ENCODE data around the gene C21orf58. TPM values are rescaled to one million over a fixed set of nuclear protein-coding genes. Genes with fewer than 3 reads are reported as not detected.

C21orf58 gene
- polyA plus RNA-seq, 3 donors, result 0.15 to 0.73 (median 0.21) TPM

GRCh38 chr21:46340998-46341397 lies 17.3 kb upstream of the C21orf58 start:
- Mint-ChIP-seq H3K27me3 (ENCODE audit: low read depth in 3 of 3) (peaks cover 0 to 1% (median 0%) of the 10 kb centered on the region in 3 donors), H3K36me3 (peaks cover 54 to 88% of the 10 kb centered on the region in 2 donors), H3K27ac (peak overlapping the region in 1 of 7 donors; percentile 42), H3K9me3 (no peaks in the 10 kb centered on the region), H3K4me1 (no peaks in the 10 kb centered on the region), H3K4me3 (no peak overlapping the region)
- no peak overlapping the region for H3K27ac ChIP-seq (ENCODE audit: low read depth in 1 of 2, low read length in 2 of 2)
- intact Hi-C loops (cut with micrococcal nuclease), result no loop called here
- TF ChIP-seq CTCF (IDR thresholded peaks at IDR 0.05), result no peak
- H3K36me3 ChIP-seq (replicated peaks in 1 of 2; ENCODE audit: control insufficient read depth in 1 of 2, insufficient read depth in 2 of 2, low read length in 2 of 2), result peaks cover 34 to 81% of the 10 kb centered on the region in 2 donors
- peaks cover 26% of the 10 kb centered on the region for H3K79me2 ChIP-seq (ENCODE audit: insufficient read depth, low read length)
- H2AFZ ChIP-seq (ENCODE audit: insufficient read depth, low read depth, low read length, poor library complexity, severe bottlenecking), result no peak overlapping the region
- no peak overlapping the region for H3K4me2 ChIP-seq (replicated peaks; ENCODE audit: extremely low read depth, low read length, poor library complexity, severe bottlenecking)
- H4K20me1 ChIP-seq (ENCODE audit: insufficient read depth, low read length), result no peaks in the 10 kb centered on the region
- no peak for DNase-seq
- no peak overlapping the region for H3K4me3 ChIP-seq (replicated peaks in 1 of 3; ENCODE audit: low read depth in 2 of 3, low read length in 3 of 3)
- no peak overlapping the region for H3K9ac ChIP-seq (ENCODE audit: insufficient read depth, low read length, poor library complexity, severe bottlenecking)
- H3K27me3 ChIP-seq (ENCODE audit: control insufficient read depth in 2 of 2, insufficient read depth in 2 of 2, low read length in 2 of 2), result no peaks in the 10 kb centered on the region
- H3K9me3 ChIP-seq (replicated peaks in 1 of 2; ENCODE audit: control insufficient read depth in 1 of 2, insufficient read depth in 1 of 2, low read length in 2 of 2), result no peaks in the 10 kb centered on the region
- 100% methylated on average over 5 of the region's 8 CpGs for WGBS (ENCODE audit: insufficient coverage)
- H3K4me1 ChIP-seq (ENCODE audit: control insufficient read depth in 1 of 2, insufficient read depth in 2 of 2, low read length in 2 of 2), result no peaks in the 10 kb centered on the region

- Histone ChIP-seq H3K27ac (ENCODE audit: low read depth in 1 of 2, low read length in 2 of 2) (no peak overlapping the region), H3K9me3 (replicated peaks in 1 of 2; ENCODE audit: control insufficient read depth in 1 of 2, insufficient read depth in 1 of 2, low read length in 2 of 2) (no peaks in the 10 kb centered on the region), H3K9ac (ENCODE audit: insufficient read depth, low read length, poor library complexity, severe bottlenecking) (no peak overlapping the region), H4K20me1 (ENCODE audit: insufficient read depth, low read length) (no peaks in the 10 kb centered on the region), H3K79me2 (ENCODE audit: insufficient read depth, low read length) (peaks cover 16% of the 10 kb centered on the region), H3K4me2 (replicated peaks; ENCODE audit: extremely low read depth, low read length, poor library complexity, severe bottlenecking) (no peak overlapping the region), H3K4me1 (ENCODE audit: control insufficient read depth in 1 of 2, insufficient read depth in 2 of 2, low read length in 2 of 2) (no peaks in the 10 kb centered on the region), H3K36me3 (replicated peaks in 1 of 2; ENCODE audit: control insufficient read depth in 1 of 2, insufficient read depth in 2 of 2, low read length in 2 of 2) (peaks cover 48 to 80% of the 10 kb centered on the region in 2 donors), H3K4me3 (replicated peaks in 1 of 3; ENCODE audit: low read depth in 2 of 3, low read length in 3 of 3) (no peak overlapping the region), H2AFZ (ENCODE audit: insufficient read depth, low read depth, low read length, poor library complexity, severe bottlenecking) (no peak overlapping the region), H3K27me3 (ENCODE audit: control insufficient read depth in 2 of 2, insufficient read depth in 2 of 2, low read length in 2 of 2) (no peaks in the 10 kb centered on the region)
- WGBS (ENCODE audit: insufficient coverage), result 100% methylated on average over 1 of the region's 3 CpGs
- DNase-seq, result no peak
- H3K4me3 Mint-ChIP-seq, result no peak overlapping the region
- no peaks in the 10 kb centered on the region for H3K4me1 Mint-ChIP-seq
- peak overlapping the region in 1 of 7 donors; percentile 29 for H3K27ac Mint-ChIP-seq
- no peak for TF ChIP-seq CTCF (IDR thresholded peaks at IDR 0.05)
- H3K36me3 Mint-ChIP-seq, result peaks cover 62 to 92% of the 10 kb centered on the region in 2 donors
- no peaks in the 10 kb centered on the region for H3K9me3 Mint-ChIP-seq
- intact Hi-C loops (cut with micrococcal nuclease), result no loop called here
- no peaks in the 10 kb centered on the region for H3K27me3 Mint-ChIP-seq (ENCODE audit: low read depth in 3 of 3)
These were observed 12.9 kb upstream of the C21orf58 start for GRCh38 chr21:46336603-46337002.
